H1 (cell line): ENCODE results near the gene OR10H5. TPM values are rescaled to one million over a fixed set of nuclear protein-coding genes. Genes with fewer than 3 reads are reported as not detected.

Experiments
- CTCF ChIA-PET: fragments of 300-600 bp; sonication (Branson Sonifier 250); formaldehyde crosslinking; loops from one replicate; lab custom pipeline; 2021; ENCODE audit not compliant: partially characterized antibody; lab: Charles Lee
- POLR2A ChIA-PET: fragments of 300-600 bp; sonication (Branson Sonifier 250); formaldehyde crosslinking; loops from one replicate; lab custom pipeline; 2021; ENCODE audit warnings: inconsistent platforms; ENCODE audit not compliant: partially characterized antibody; lab: Charles Lee
- DNase-seq, 2 experiments: peaks; one replicate each; pipeline versions ENCODE4 v3.0.0 to v3.0.0-alpha.2; 2010 to 2022; ENCODE audit warnings: low spot score in 2 of 2, low read depth in 1 of 2, mixed read lengths in 1 of 2
- FAIRE-seq: peaks from 2 replicates; lab custom pipeline; 2011; peaks lifted over from hg19 to GRCh38; lab: Jason Lieb, UNC
- H2AFZ ChIP-seq: 2 replicates; pipeline ENCODE4 v1.8.1; 2012; ENCODE audit warnings: low read length, inconsistent platforms
- H2AK5ac ChIP-seq: 2 replicates; pipeline ENCODE4 v1.6.1; 2013; ENCODE audit warnings: low read depth, low read length
- H2BK120ac ChIP-seq: replicated peaks from 2 replicates; pipeline ENCODE3; 2013; ENCODE audit warnings: low read depth, low read length, inconsistent platforms
- H2BK12ac ChIP-seq: 2 replicates; pipeline ENCODE4 v1.6.1; 2013; ENCODE audit warnings: low read depth, low read length
- H2BK15ac ChIP-seq: 2 replicates; pipeline ENCODE4 v1.6.1; 2013; ENCODE audit warnings: low read length
- H2BK20ac ChIP-seq: 2 replicates; pipeline ENCODE4 v1.6.1; 2013; ENCODE audit warnings: low read length
- H2BK5ac ChIP-seq: 2 replicates; pipeline ENCODE4 v1.6.1; 2013; ENCODE audit warnings: low read depth, low read length
- H3K14ac ChIP-seq: 2 replicates; pipeline ENCODE4 v1.6.1; 2013; ENCODE audit warnings: inconsistent platforms; ENCODE audit not compliant: insufficient read length
- H3K18ac ChIP-seq: 2 replicates; pipeline ENCODE4 v1.6.1; 2013; ENCODE audit warnings: low read length; ENCODE audit errors: extremely low read depth
- H3K23ac ChIP-seq: 2 replicates; pipeline ENCODE4 v1.6.1; 2013; ENCODE audit warnings: inconsistent platforms; ENCODE audit not compliant: insufficient read length
- H3K23me2 ChIP-seq: 2 replicates; pipeline ENCODE4 v1.6.1; 2013; ENCODE audit warnings: low read depth, low read length
- H3K27ac ChIP-seq: 2 replicates; pipeline ENCODE4 v1.6.1; 2011; ENCODE audit warnings: low read depth, low read length, inconsistent platforms
- H3K27me3 ChIP-seq, 4 experiments: replicated peaks in 1 of 4; 1 replicate in 1 of 4; 2 replicates in 3 of 4; pipeline versions ENCODE4 v1.6.1 to v1.8.1; 2011 to 2013; ENCODE audit warnings: low read length in 3 of 4, mild to moderate bottlenecking in 3 of 4, inconsistent platforms in 2 of 4, mixed read lengths in 2 of 4, moderate library complexity in 1 of 4; ENCODE audit not compliant: control insufficient read depth in 3 of 4, insufficient read depth in 3 of 4; ENCODE audit errors: extremely low read depth in 1 of 4
- H3K36me3 ChIP-seq, 4 experiments: 2 replicates each; pipeline versions ENCODE4 v1.6.1 to v1.8.1; 2011 to 2013; ENCODE audit warnings: mild to moderate bottlenecking in 4 of 4, low read length in 3 of 4, moderate library complexity in 2 of 4, control low read depth in 1 of 4, inconsistent platforms in 1 of 4; ENCODE audit not compliant: insufficient read depth in 4 of 4, control insufficient read depth in 2 of 4
- H3K4ac ChIP-seq: replicated peaks from 2 replicates; pipeline ENCODE3; 2013; ENCODE audit warnings: low read length, low read depth, mixed read lengths, inconsistent platforms; ENCODE audit not compliant: insufficient read length
- H3K4me1 ChIP-seq, 4 experiments: replicated peaks in 1 of 4; 1 replicate in 1 of 4; 2 replicates in 3 of 4; pipeline versions ENCODE4 v1.6.1 to v1.8.1; 2011 to 2013; ENCODE audit warnings: low read length in 3 of 4, inconsistent platforms in 2 of 4, mixed read lengths in 1 of 4; ENCODE audit not compliant: insufficient read depth in 4 of 4, control insufficient read depth in 3 of 4
- H3K4me2 ChIP-seq, 2 experiments: 2 replicates each; pipeline versions ENCODE4 v1.6.1 to v1.8.1; 2011 to 2013; ENCODE audit warnings: low read depth in 2 of 2, low read length in 2 of 2, control low read depth in 1 of 2, inconsistent platforms in 1 of 2, mild to moderate bottlenecking in 1 of 2; ENCODE audit not compliant: insufficient read depth in 1 of 2
- H3K4me3 ChIP-seq, 4 experiments: fragments of 200-600, 300-600 bp in 1 of 4; sonication (generic), shearing (Covaris generic), sonication (Bioruptor Twin) in 1 of 4; 2 replicates each; pipeline versions ENCODE4 v1.5.1 to v1.8.1; 2011 to 2016; ENCODE audit warnings: low read length in 4 of 4, low read depth in 3 of 4, control low read depth in 2 of 4, inconsistent platforms in 2 of 4, mild to moderate bottlenecking in 2 of 4, mixed read lengths in 1 of 4, moderate library complexity in 1 of 4; ENCODE audit not compliant: insufficient read depth in 2 of 4; ENCODE audit errors: extremely low read depth in 1 of 4
- H3K56ac ChIP-seq: replicated peaks from 2 replicates; pipeline ENCODE3; 2013; ENCODE audit warnings: low read depth, mild to moderate bottlenecking, mixed read lengths, low read length, inconsistent platforms; ENCODE audit not compliant: insufficient read length
- H3K79me1 ChIP-seq: 2 replicates; pipeline ENCODE4 v1.6.1; 2013; ENCODE audit warnings: low read depth, low read length, control low read depth
- H3K79me2 ChIP-seq, 2 experiments: 2 replicates each; pipeline versions ENCODE4 v1.6.1 to v1.8.1; 2012 to 2013; ENCODE audit warnings: low read length in 2 of 2, mild to moderate bottlenecking in 2 of 2, inconsistent platforms in 1 of 2; ENCODE audit not compliant: insufficient read depth in 2 of 2, control insufficient read depth in 1 of 2
- H3K9ac ChIP-seq, 4 experiments: replicated peaks in 1 of 4; 1 replicate in 1 of 4; 2 replicates in 3 of 4; pipeline versions ENCODE4 v1.6.1 to v1.8.1; 2011 to 2013; ENCODE audit warnings: low read depth in 3 of 4, low read length in 3 of 4, control low read depth in 2 of 4, mild to moderate bottlenecking in 2 of 4, moderate library complexity in 2 of 4, inconsistent platforms in 1 of 4; ENCODE audit errors: extremely low read depth in 1 of 4
- H3K9me3 ChIP-seq, 2 experiments: 2 replicates each; pipeline versions ENCODE4 v1.6.1 to v1.8.1; 2012 to 2013; ENCODE audit warnings: mild to moderate bottlenecking in 2 of 2, moderate library complexity in 2 of 2, control low read depth in 1 of 2, inconsistent platforms in 1 of 2, low read depth in 1 of 2, low read length in 1 of 2, mixed read lengths in 1 of 2; ENCODE audit not compliant: insufficient read depth in 2 of 2
- H4K20me1 ChIP-seq, 2 experiments: replicated peaks in 1 of 2; 2 replicates each; pipeline versions ENCODE3 to v1.8.1; 2011 to 2013; ENCODE audit warnings: inconsistent platforms in 2 of 2, low read length in 2 of 2, mild to moderate bottlenecking in 1 of 2; ENCODE audit not compliant: insufficient read depth in 2 of 2, control insufficient read depth in 1 of 2
- H4K5ac ChIP-seq: 2 replicates; pipeline ENCODE4 v1.6.1; 2013; ENCODE audit warnings: low read length, low read depth, mixed read lengths, inconsistent platforms; ENCODE audit not compliant: insufficient read length
- H4K8ac ChIP-seq: 2 replicates; pipeline ENCODE4 v1.8.0; 2013; ENCODE audit warnings: mild to moderate bottlenecking, moderate library complexity, low read length, inconsistent platforms; ENCODE audit not compliant: insufficient read depth; ENCODE audit errors: extremely low read depth
- H4K91ac ChIP-seq: replicated peaks from 2 replicates; pipeline ENCODE3; 2013; ENCODE audit warnings: low read length, mixed read lengths, inconsistent platforms; ENCODE audit not compliant: insufficient read length
- CHD1 ChIP-seq: IDR thresholded peaks from 2 replicates; pipeline ENCODE4 v1.6.1; 2012; ENCODE audit warnings: low read depth, low read length, improper control_type of control experiment
- E2F6 ChIP-seq: IDR thresholded peaks from 2 replicates; pipeline ENCODE4 v1.6.1; 2012; ENCODE audit warnings: inconsistent platforms
- RNF2 ChIP-seq: fragments of 200-900, 300-1000 bp; sonication (generic); IDR thresholded peaks from 2 replicates; pipeline ENCODE4 v1.7.1; 2016; ENCODE audit warnings: borderline replicate concordance, low read depth, mild to moderate bottlenecking, antibody characterized with exemption, low read length; ENCODE audit not compliant: poor library complexity, severe bottlenecking; ENCODE audit errors: missing control alignments
- WGBS, 2 experiments: shearing (Covaris generic) in 1 of 2; methylation state at CpG; one replicate each; pipeline versions ENCODE4 v1.1.6 to v1.1.7; 2013 to 2015; ENCODE audit warnings: low lambda C conversion rate in 2 of 2, mixed read lengths in 2 of 2, inconsistent platforms in 1 of 2, low coverage in 1 of 2, missing lambda C conversion rate in 1 of 2; ENCODE audit not compliant: insufficient replicate concordance in 2 of 2, insufficient coverage in 1 of 2, insufficient read length in 1 of 2; ENCODE audit errors: extremely low coverage in 1 of 2, missing lambda C conversion rate in 1 of 2; 5-methylcytosine and 5-hydroxymethylcytosine counted together
- long read RNA-seq, 2 experiments: library from RNA in 1 of 2; library from capped mRNA in 1 of 2; stranded (forward); transcript quantifications; one replicate each; pipeline ENCODE4 v2.0.0, GENCODE V29; 2021; ENCODE audit warnings: inconsistent platforms in 1 of 2
- polyA minus RNA-seq, 3 experiments: library from RNA; depleted of rRNA, polyadenylated mRNA; stranded (reverse); fragments of >200 nt; gene quantifications; 1 replicate in 2 of 3; 2 replicates in 1 of 3; pipeline ENCODE4 v1.2.3, GENCODE V29; 2011
- polyA plus RNA-seq, 7 experiments: library from polyadenylated mRNA; depleted of rRNA in 3 of 7; stranded (reverse) in 5 of 7; unstranded in 2 of 7; fragments of >200 nt in 5 of 7; fragments of 200-250 nt in 2 of 7; gene quantifications; 1 replicate in 5 of 7; 2 replicates in 1 of 7; 4 replicates in 1 of 7; pipeline versions ENCODE4 v1.2.1 to v1.2.3, GENCODE V29; 2011 to 2013; ENCODE audit warnings: missing spikeins in 2 of 7, mixed read lengths in 2 of 7
- total RNA-seq: library from RNA; stranded (reverse); fragmentation: NEBNext Ultra II Directional; extraction: Animal tissue kit (Norgen Biotek cat#: 25700); gene quantifications from 2 replicates; pipeline ENCODE4 v1.2.1, GENCODE V29; 2021

The OR10H5 gene
- total RNA-seq: not detected in 2 replicates
- polyA plus RNA-seq (2011; rRNA removed): not detected in 2 replicates
- polyA plus RNA-seq (2011; cell fraction: cytosol; rRNA removed): not detected
- polyA plus RNA-seq (2011; cell fraction: nucleus; rRNA removed): not detected
- polyA plus RNA-seq (2012, experiment 1 of 2): not detected in 4 replicates
- polyA plus RNA-seq (2012, experiment 2 of 2): not detected
- not detected for polyA plus RNA-seq (2013, experiment 1 of 2)
- polyA plus RNA-seq (2013, experiment 2 of 2): not detected
- not detected in 2 replicates for polyA minus RNA-seq (2011; rRNA and poly(A)+ RNA removed)
- polyA minus RNA-seq (2011; cell fraction: cytosol; rRNA and poly(A)+ RNA removed): not detected
- not detected for polyA minus RNA-seq (2011; cell fraction: nucleus; rRNA and poly(A)+ RNA removed)
- long read RNA-seq, experiment 1: 0 reads
- long read RNA-seq, experiment 2: 0 reads

GRCh38 chr19:15787611-15788155 is at the start of gene OR10H5:
OR10H5 (plus strand) TSS chr19:15787661; CDS start chr19:15794049, 6,388 bp downstream.
- H2BK120ac ChIP-seq: no peak within 1 kb of the TSS
- H3K4me3 ChIP-seq: no peak within 1 kb of the TSS
- H3K79me1 ChIP-seq: no peaks in the 10 kb centered on the region
- H2BK5ac ChIP-seq: no peak within 1 kb of the TSS
- no peaks in the 10 kb centered on the region for H4K20me1 ChIP-seq
- H3K56ac ChIP-seq: no peak within 1 kb of the TSS
- H3K4me1 ChIP-seq: no peaks in the 10 kb centered on the region
- H2AK5ac ChIP-seq: no peak within 1 kb of the TSS
- no peak within 1 kb of the TSS for H3K18ac ChIP-seq
- H3K9me3 ChIP-seq: peaks cover 40 to 71% of the 10 kb centered on the region in 2 experiments
- DNase-seq (no peak), FAIRE-seq (no peak)
- H3K14ac ChIP-seq: no peak within 1 kb of the TSS
- H4K5ac ChIP-seq: no peak within 1 kb of the TSS
- no peak within 1 kb of the TSS for H4K8ac ChIP-seq
- H2BK12ac ChIP-seq: no peak within 1 kb of the TSS
- no peak within 1 kb of the TSS for H2BK15ac ChIP-seq
- no peaks in the 10 kb centered on the region for H3K36me3 ChIP-seq
- H3K79me2 ChIP-seq: no peaks in the 10 kb centered on the region
- H2BK20ac ChIP-seq: no peak within 1 kb of the TSS
- H3K27ac ChIP-seq: no peak within 1 kb of the TSS
- no peak within 1 kb of the TSS for H3K9ac ChIP-seq
- no peak within 1 kb of the TSS for H3K4ac ChIP-seq
- no peak within 1 kb of the TSS for H3K23ac ChIP-seq
- H2AFZ ChIP-seq: no peak within 1 kb of the TSS
- ChIA-PET POLR2A (no interaction called here), CTCF (no interaction called here)
- no peaks in the 10 kb centered on the region for H3K23me2 ChIP-seq
- no peak within 1 kb of the TSS for H3K4me2 ChIP-seq
- whole genome bisulfite sequencing, 2 experiments: 67% methylated on average over 6 of the region's 6 CpGs; no CpG with 5 or more reads in 1 of the 2 experiments
- H4K91ac ChIP-seq: no peak within 1 kb of the TSS
- no peaks in the 10 kb centered on the region for H3K27me3 ChIP-seq
- TF ChIP-seq RNF2 (no peak), E2F6 (no peak), CHD1 (no peak)
